ENCODE measurements around the gene MYH14. TPM values are rescaled to one million over a fixed set of nuclear protein-coding genes. Genes with fewer than 3 reads are reported as not detected.

The MYH14 gene
- total RNA-seq, 4 donors from 2014 or later = 110 to 329 (median 202) TPM

DNA sequence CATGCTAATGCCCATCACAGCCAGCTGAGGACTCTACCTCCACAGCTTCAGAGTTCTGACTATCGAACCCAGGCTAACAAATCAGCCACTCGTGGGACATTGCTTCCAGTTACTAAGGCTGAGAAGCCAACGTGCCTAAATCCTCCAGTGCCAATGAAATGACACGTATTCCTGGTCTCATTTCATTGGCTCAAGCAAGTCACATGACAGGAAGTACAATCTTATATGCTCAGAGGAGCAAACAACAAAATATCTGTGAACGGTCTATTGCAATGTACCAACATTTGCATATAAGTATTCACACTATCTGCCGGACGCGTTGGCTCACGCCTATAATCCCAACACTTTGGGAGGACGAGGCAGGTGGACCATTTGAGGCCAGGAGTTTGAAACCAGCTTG lies 27.5 kb upstream of the MYH14 start:
- 77 to 81% methylated on average over 10 of the region's 10 CpGs for WGBS, 2 donors
- H3K4me3 ChIP-seq (ENCODE audit: low read depth, poor library complexity, severe bottlenecking) = no peak overlapping the region
- TF ChIP-seq, protein P1, sequence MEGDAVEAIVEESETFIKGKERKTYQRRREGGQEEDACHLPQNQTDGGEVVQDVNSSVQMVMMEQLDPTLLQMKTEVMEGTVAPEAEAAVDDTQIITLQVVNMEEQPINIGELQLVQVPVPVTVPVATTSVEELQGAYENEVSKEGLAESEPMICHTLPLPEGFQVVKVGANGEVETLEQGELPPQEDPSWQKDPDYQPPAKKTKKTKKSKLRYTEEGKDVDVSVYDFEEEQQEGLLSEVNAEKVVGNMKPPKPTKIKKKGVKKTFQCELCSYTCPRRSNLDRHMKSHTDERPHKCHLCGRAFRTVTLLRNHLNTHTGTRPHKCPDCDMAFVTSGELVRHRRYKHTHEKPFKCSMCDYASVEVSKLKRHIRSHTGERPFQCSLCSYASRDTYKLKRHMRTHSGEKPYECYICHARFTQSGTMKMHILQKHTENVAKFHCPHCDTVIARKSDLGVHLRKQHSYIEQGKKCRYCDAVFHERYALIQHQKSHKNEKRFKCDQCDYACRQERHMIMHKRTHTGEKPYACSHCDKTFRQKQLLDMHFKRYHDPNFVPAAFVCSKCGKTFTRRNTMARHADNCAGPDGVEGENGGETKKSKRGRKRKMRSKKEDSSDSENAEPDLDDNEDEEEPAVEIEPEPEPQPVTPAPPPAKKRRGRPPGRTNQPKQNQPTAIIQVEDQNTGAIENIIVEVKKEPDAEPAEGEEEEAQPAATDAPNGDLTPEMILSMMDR (IDR thresholded peaks at IDR 0.05) = no peak
- no peak for TF ChIP-seq POLR2A (IDR thresholded peaks at IDR 0.05)
- no peak for DNase-seq (ENCODE audit: low spot score in 2 of 2)
- intact Hi-C loops (cut with DNase I; ENCODE audit: low total_unique reads) = no loop called here

DNA sequence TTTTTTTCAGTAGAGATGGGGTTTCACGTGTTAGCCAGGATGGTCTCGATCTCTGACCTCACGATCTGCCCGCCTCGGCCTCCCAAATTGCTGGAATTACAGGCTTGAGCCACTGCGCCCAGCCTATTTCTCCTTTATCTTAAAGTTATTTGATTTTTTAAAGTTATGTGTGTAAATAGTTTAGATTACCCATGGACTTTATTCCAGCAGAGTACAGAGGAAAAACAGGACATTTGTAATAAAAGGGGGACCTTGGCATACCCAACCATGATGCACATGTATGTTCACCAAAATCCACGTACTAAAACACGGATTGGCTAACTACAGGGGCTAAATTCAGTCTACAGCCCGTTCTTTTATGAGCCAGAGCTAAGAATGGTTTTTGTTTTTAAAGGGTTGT lies 26.6 kb upstream of the MYH14 start:
- TF ChIP-seq, protein P1 (IDR thresholded peaks at IDR 0.05) = no peak
- TF ChIP-seq POLR2A (IDR thresholded peaks at IDR 0.05) = no peak
- DNase-seq (ENCODE audit: low spot score in 2 of 2) = no peak
- 86 to 91% methylated on average over 9 of the region's 9 CpGs for WGBS, 2 donors
- intact Hi-C loops (cut with DNase I; ENCODE audit: low total_unique reads) = no loop called here
- H3K4me3 ChIP-seq (ENCODE audit: low read depth, poor library complexity, severe bottlenecking) = no peak overlapping the region

DNA sequence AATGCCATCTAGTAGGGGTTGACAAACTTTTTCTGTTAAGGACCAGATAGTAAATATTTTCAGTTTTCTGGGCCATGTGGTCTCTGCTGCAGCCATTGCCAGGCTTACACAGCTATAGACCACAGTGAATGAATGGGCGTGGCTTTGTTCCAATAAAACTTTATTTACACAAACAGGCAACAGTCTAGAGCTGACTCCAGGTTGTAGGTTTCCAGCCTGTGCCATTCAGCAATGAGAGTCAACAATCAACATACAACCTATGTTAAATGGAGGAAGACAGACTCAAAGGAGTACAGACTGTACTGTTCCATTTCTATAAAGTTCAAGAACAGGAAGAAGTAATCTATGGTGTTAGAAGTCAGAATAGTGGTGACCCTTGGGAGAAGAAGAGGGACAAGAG lies 25.1 kb upstream of the MYH14 start:
- H3K4me3 ChIP-seq (ENCODE audit: low read depth, poor library complexity, severe bottlenecking) = no peak overlapping the region
- 67 to 81% methylated on average over 1 of the region's 1 CpG for WGBS, 2 donors
- intact Hi-C loops (cut with DNase I; ENCODE audit: low total_unique reads) = no loop called here
- TF ChIP-seq, protein P1 (IDR thresholded peaks at IDR 0.05) = no peak
- no peak for TF ChIP-seq POLR2A (IDR thresholded peaks at IDR 0.05)
- DNase-seq (ENCODE audit: low spot score in 2 of 2) = no peak

DNA sequence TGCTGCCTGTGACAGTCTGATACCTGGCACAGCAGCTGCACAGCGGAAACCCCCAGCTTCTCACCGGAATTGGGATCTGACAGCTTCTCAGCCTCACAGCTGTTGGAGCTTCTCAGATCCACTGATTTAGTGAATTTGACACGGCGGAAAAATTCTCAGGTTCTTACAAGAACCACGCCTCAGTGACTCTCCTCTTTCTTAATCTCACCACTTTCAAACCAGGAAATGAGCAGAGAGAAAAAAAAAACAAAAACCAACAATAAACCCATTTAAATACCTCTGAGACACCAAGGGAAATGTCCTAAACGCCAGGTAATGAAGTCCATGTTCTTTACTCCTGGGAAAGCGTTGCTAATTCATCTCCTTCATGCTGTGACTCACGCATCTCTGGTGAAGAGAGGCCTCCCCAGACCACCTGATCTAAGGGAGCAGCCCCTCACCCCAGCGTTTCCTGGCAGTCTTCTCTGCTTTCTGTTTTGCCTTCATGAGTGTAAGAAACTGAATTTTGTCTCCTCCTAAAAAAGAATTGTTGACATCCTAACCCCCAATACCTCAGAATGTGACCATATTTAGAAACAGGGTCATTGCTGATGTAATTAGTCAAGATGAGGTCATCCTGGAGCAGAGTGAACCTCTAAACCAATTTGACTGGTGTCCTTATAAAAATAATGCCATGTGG lies 24.4 kb upstream of the MYH14 start:
- no peak for DNase-seq (ENCODE audit: low spot score in 2 of 2)
- intact Hi-C loops (cut with DNase I; ENCODE audit: low total_unique reads) = no loop called here
- no peak overlapping the region for H3K4me3 ChIP-seq (ENCODE audit: low read depth, poor library complexity, severe bottlenecking)
- WGBS, 2 donors = 53 to 61% methylated on average over 9 of the region's 9 CpGs
- TF ChIP-seq, protein P1 (IDR thresholded peaks at IDR 0.05) = no peak

DNA sequence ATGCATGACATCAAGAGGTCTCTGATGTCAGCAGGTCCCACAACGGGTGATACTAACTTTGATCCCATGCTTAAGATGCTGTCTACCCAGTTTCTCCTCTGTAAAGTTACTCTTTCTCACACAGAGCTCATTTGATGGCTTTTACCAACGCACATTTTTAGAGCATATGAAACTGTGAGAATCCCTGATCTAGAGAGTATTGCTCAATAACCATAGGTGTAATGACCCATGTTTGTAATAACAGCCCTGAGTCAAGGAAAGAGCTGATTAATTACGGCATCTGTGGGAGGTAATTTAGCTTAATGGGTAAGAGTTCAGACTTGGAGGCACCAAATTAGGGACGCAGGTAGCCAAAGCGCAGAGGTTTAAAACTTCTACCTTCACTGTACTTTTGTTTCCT lies 22.3 kb upstream of the MYH14 start:
- no peak for DNase-seq (ENCODE audit: low spot score in 2 of 2)
- no peak for TF ChIP-seq POLR2A (IDR thresholded peaks at IDR 0.05)
- TF ChIP-seq, protein P1 (IDR thresholded peaks at IDR 0.05) = no peak
- intact Hi-C loops (cut with DNase I; ENCODE audit: low total_unique reads) = no loop called here
- H3K4me3 ChIP-seq (ENCODE audit: low read depth, poor library complexity, severe bottlenecking) = no peak overlapping the region
- 66 to 79% methylated on average over 5 of the region's 5 CpGs for WGBS, 2 donors

DNA sequence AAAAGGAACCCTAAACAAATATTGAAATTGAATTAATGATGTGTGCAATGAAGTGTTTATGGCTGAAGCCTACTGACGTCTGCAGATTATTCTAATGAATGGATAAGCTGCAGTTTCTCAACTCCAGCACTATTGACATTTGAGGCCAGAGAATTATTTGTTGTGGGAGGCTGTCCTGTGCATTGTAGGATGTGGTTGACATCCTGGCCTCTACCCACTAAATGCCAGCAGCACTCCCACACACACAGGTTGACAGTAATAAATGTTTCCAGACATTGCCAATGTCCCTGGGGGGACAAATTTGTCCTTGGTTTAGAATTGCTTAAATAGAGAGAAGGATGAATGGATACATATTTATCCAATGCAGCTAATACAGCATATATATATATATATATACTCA lies 19.2 kb upstream of the MYH14 start:
- WGBS, 2 donors = 19 to 21% methylated on average over 1 of the region's 1 CpG
- no peak overlapping the region for H3K4me3 ChIP-seq (ENCODE audit: low read depth, poor library complexity, severe bottlenecking)
- no peak for DNase-seq (ENCODE audit: low spot score in 2 of 2)
- no peak for TF ChIP-seq POLR2A (IDR thresholded peaks at IDR 0.05)
- TF ChIP-seq, protein P1 (IDR thresholded peaks at IDR 0.05) = no peak
- intact Hi-C loops (cut with DNase I; ENCODE audit: low total_unique reads) = no loop called here
